Mucosa of rectum (tissue), 2 donors: ENCODE data around the gene KCNA4.

ENCODE experiments used
- H3K27ac ChIP-seq, 2 donors: one replicate each; pipeline ENCODE4 v1.7.0; 2013; ENCODE audit warnings: inconsistent platforms in 2 of 2, low read depth in 2 of 2, low read length in 2 of 2
- H3K27me3 ChIP-seq, 2 donors: one replicate each; pipeline ENCODE4 v1.7.0; 2013; ENCODE audit warnings: low read length in 2 of 2; ENCODE audit not compliant: control insufficient read depth in 2 of 2, insufficient read depth in 2 of 2
- H3K36me3 ChIP-seq, 2 donors: one replicate each; pipeline ENCODE4 v1.7.0; 2013; ENCODE audit warnings: low read length in 2 of 2; ENCODE audit not compliant: control insufficient read depth in 2 of 2, insufficient read depth in 2 of 2
- H3K4me1 ChIP-seq, 2 donors: one replicate each; pipeline ENCODE4 v1.7.0; 2013; ENCODE audit warnings: low read length in 2 of 2, mild to moderate bottlenecking in 1 of 2; ENCODE audit not compliant: control insufficient read depth in 2 of 2, insufficient read depth in 2 of 2
- H3K4me3 ChIP-seq, 2 donors: one replicate each; pipeline ENCODE4 v1.7.0; 2013; ENCODE audit warnings: low read length in 2 of 2
- H3K9ac ChIP-seq, 2 donors: one replicate each; pipeline ENCODE4 v1.7.0; 2013; ENCODE audit warnings: low read length in 2 of 2, low read depth in 1 of 2, mild to moderate bottlenecking in 1 of 2
- H3K9me3 ChIP-seq, 2 donors: one replicate each; pipeline ENCODE4 v1.7.0; 2013; ENCODE audit warnings: low read length in 2 of 2; ENCODE audit not compliant: control insufficient read depth in 2 of 2
- donor health status: healthy.
- donor health status: Normal muscosa, but diverticular disease.

The KCNA4 gene

DNA sequence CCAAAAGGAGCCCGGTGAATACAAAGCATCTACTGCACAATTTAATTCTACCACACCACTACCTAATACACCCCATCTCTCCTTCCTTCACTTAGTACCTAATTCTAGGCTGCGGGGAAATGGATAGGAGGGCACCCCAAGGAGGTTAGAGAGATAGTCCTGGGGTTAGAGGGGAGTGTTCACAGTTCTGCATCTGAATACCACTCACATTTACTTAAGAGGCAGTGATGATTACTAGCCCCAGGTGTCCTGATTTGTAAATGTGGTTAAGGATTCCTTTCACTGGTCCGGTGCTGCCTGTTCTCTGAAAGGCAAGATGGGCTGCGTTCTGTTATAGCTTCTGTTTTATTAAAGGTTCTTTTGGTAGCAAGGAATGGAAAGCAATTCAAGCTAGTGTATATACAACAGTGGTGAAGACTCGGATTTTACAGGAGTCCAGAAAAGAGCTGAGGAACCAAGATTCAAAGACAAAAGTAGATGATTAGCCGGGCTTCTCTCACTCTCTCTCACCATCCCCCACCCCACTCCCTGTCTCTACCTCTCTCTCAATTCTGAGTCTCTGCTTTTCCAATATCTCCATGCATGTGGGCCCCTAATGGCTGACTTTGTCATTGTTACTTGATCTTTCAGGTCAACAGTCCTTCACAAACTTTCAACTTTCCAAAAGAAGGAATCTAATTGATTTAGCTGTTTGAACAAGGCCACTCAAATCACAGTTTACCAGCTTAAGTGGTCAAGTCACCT is 8.7 kb upstream of the KCNA4 start:
- no peaks in the 10 kb centered on the region for H3K27me3 ChIP-seq
- H3K9me3 ChIP-seq, result no peaks in the 10 kb centered on the region
- no peak overlapping the region for H3K27ac ChIP-seq
- no peaks in the 10 kb centered on the region for H3K36me3 ChIP-seq
- no peaks in the 10 kb centered on the region for H3K4me1 ChIP-seq
- no peak overlapping the region for H3K4me3 ChIP-seq
- H3K9ac ChIP-seq, result no peak overlapping the region

DNA sequence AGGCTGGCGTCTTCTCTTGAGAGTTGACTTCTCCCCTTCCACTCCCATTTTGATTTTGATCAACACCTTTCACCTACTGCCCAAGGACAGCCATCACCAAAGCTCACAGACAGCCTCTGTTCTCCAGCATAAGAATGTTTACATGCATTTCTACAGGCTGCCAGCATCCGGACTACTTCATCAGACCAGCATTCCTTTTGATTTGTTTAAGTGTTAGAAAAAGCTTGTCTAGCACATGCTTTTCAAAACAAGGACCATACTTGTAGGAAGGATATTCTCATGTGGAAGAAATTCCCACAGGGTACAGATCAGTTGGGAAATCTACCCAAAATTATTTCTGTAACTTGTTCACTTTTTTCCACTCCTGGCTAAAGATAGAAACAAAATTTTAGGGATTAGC is 6.2 kb upstream of the KCNA4 start:
- Histone ChIP-seq H3K27me3 (no peaks in the 10 kb centered on the region), H3K4me1 (no peaks in the 10 kb centered on the region), H3K9ac (no peak overlapping the region), H3K27ac (no peak overlapping the region), H3K4me3 (no peak overlapping the region), H3K9me3 (no peaks in the 10 kb centered on the region), H3K36me3 (no peaks in the 10 kb centered on the region)

DNA sequence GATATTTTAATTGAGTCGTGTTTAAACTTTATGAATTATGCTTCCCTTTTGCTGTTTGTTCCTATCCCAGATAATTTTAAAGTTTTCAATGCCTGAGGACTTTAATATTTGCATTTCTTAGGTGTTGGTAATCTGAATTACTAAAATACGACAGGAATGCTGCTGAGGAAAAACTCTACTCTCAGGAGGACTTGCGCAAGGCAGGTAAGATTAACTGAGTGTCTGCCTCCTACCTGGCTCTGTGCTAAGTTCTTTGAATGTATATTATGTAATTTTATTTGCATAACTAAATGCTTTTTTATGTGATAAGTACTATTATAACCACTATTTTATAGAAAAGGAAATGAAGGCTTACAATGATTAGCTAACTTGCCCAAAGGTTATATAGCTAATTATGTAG is 2.7 kb upstream of the KCNA4 start:
- Histone ChIP-seq H3K9ac (no peak overlapping the region), H3K27me3 (peaks cover 0 to 4% of the 10 kb centered on the region in 2 donors), H3K4me3 (no peak overlapping the region), H3K4me1 (no peaks in the 10 kb centered on the region), H3K27ac (no peak overlapping the region), H3K36me3 (no peaks in the 10 kb centered on the region), H3K9me3 (no peaks in the 10 kb centered on the region)

DNA sequence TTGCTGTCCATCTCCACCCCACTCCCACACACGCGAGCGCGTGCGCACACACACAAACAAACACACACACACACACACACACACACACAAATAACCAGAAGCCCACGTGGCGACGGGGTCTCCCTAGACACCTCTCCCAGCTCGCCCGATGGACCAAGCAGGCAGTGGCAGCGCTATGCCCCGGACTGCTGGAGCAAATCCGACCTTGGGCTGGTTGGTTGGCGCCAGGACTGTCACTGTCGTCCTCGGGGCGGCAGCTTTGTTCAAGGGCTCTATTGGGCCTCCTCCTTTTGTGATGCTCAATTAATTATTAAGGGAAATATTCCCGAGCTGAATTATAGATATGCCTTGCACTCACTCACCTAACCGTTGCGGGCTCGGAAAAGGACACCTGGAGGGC is 1.7 kb upstream of the KCNA4 start:
- H3K9me3 ChIP-seq, result no peaks in the 10 kb centered on the region
- peaks cover 0 to 4% of the 10 kb centered on the region in 2 donors for H3K27me3 ChIP-seq
- no peaks in the 10 kb centered on the region for H3K4me1 ChIP-seq

DNA sequence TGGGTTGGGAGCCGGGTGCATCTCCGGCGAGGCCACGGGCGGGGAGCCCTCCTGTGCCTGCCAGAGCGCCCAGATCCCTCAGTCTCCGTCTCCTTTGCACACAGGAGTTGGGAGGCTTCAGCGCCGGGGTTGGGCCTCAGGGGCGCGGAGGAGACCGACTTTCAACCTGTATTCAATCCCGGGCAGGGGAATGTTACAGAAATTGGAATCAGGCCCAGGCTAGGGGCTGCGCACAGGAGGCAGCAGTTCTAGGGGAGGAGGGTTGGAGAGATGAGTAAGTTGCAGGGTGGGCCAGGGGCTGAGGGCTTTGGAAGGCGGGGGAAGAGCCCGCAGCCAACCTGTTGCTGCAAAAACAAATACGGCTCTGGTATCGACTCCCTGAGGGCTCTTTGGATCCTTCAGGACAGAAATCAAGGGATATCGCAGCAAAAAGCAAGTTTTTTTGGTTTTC is 640 bp upstream of the KCNA4 start:
- H3K27me3 ChIP-seq, result peaks cover 0 to 4% of the 10 kb centered on the region in 2 donors
- no peak overlapping the region for H3K27ac ChIP-seq
- no peak overlapping the region for H3K9ac ChIP-seq
- no peaks in the 10 kb centered on the region for H3K4me1 ChIP-seq
- H3K36me3 ChIP-seq, result no peaks in the 10 kb centered on the region
- H3K4me3 ChIP-seq, result no peak overlapping the region
- no peaks in the 10 kb centered on the region for H3K9me3 ChIP-seq

More for the DNA sequence above, 1.7 kb upstream of the KCNA4 start:
- no peak overlapping the region for H3K4me3 ChIP-seq
- no peak overlapping the region for H3K9ac ChIP-seq
- no peak overlapping the region for H3K27ac ChIP-seq
- no peaks in the 10 kb centered on the region for H3K36me3 ChIP-seq

DNA sequence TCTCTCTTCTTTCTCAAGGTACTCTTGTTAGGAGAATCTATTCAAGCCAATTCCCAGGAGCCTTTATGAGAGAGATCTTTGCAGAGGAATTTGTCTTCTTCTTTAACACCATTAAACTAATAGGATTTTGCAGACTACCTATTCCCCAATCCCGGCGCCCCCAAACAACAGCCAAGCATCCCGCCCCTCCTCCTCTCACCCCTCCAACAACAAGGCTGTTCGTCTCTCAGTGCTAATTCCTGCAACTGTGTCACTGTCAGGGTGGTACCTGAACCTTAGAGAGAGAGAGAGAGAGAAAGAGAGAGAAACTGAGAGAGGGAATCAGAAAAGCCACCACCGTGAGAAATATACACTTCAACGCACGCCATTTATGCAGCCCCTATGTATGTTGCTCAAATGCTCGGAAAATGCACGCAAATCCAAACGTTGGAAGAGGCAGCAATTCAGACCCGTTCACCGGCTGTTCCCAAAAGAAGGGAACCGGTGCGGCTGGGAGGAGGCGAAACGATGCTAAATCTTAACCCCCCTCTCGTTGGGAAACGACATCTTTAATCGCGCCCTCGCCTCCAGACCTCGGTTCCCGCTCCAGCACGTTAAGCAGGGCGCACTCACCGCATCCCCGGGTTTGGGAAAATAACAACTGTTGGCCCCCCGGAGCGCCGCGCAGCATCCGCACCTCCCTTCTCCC is 961 bp downstream of the KCNA4 start:
- H3K27me3 ChIP-seq, result peaks cover 0 to 4% of the 10 kb centered on the region in 2 donors
- no peak overlapping the region for H3K27ac ChIP-seq
- no peaks in the 10 kb centered on the region for H3K9me3 ChIP-seq
- no peaks in the 10 kb centered on the region for H3K36me3 ChIP-seq
- H3K4me3 ChIP-seq, result no peak overlapping the region
- H3K9ac ChIP-seq, result no peak overlapping the region
- no peaks in the 10 kb centered on the region for H3K4me1 ChIP-seq

DNA sequence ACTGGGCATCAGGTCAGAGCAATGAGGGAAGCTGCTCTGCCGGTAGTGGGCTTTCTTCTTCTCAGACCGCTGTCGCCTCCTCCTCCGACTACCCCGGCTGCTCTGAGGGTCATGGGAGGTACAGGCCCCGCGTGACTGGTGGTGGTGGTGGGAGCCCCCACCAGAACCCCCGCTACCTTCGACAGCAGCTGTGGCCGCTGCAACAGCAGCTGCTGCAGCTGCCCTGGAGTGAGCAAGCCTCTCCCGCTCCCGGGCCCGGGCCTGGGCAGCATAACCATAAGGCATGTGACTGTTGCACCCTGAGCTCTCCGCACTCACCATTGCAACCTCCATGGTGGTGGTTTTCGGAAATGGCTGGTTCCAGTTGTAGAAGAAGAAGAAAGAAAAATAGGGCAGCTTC is 4.5 kb downstream of the KCNA4 start:
- Histone ChIP-seq H3K27ac (no peak overlapping the region), H3K36me3 (no peaks in the 10 kb centered on the region), H3K9me3 (no peaks in the 10 kb centered on the region), H3K27me3 (peaks cover 0 to 4% of the 10 kb centered on the region in 2 donors), H3K4me1 (no peaks in the 10 kb centered on the region), H3K9ac (no peak overlapping the region), H3K4me3 (no peak overlapping the region)

DNA sequence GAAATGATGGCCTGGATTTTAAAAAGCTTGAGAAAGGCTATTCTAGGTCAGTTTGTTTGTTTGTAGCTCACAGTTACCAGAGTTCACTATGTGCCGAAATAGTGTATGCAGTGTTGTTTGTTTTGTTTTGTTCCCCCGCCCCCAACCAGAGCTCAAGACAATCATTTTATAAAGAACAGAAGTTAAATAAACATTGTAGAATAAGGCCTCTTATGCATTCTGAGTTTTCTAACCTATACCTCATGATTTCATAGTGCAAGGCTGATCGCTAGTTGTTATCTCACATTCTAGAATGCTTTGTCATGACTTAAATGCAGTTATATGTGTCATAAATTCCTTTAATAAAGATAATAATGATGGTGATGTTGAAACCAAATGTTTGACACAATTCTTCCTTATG is 7.8 kb downstream of the KCNA4 start:
- Histone ChIP-seq H3K9me3 (no peaks in the 10 kb centered on the region), H3K27ac (no peak overlapping the region), H3K9ac (no peak overlapping the region), H3K27me3 (no peaks in the 10 kb centered on the region), H3K36me3 (no peaks in the 10 kb centered on the region), H3K4me1 (no peaks in the 10 kb centered on the region), H3K4me3 (no peak overlapping the region)

DNA sequence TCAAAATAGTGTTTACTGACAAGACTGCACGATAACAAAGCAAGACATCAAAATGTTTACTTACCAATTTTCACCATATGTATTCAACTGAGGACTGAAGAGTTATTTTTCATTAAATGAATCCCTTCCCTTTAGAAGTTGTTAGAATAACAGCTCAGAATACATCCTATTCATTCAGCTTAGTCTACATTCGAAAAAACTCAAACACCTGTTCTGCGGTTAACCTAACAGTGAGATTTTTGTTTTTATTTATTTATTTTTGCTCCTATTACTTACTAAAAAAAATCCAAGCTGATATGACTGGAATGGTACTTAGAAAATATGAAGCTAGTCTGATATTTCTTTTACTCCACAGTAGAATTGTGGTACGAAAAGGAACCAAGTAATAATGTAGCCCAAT is 10.0 kb downstream of the KCNA4 start:
- H3K9me3 ChIP-seq, result no peaks in the 10 kb centered on the region
- H3K9ac ChIP-seq, result no peak overlapping the region
- no peaks in the 10 kb centered on the region for H3K4me1 ChIP-seq

DNA sequence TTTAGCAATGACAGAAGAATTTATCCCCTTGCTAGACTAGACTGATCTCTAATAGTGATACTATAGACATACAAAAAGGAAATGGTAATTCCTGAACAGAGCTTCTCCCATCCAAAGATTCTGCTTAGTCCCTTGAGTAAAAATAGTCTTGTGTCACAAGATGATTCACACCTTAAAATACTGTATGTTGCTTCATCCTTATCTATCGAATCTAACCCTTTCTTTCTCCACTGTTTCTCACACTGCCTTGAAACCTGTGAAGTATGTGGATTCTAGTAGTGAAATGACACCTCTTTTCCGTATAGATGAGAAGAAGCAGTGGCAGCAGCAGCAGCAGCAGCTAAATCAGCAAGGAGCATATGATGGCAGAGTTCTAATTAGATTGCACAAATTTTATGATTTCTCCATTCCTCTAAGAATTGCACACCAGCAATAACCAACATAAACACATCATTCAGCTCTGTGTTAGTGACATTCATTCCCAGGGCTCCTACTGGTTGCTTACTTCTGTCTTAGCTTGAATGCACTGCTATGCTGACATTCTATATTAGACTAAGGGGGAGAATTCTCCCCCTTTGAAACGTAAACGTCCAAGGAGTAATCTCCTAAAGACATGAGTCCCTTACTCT is 14.6 kb downstream of the KCNA4 start:
- Histone ChIP-seq H3K27me3 (no peaks in the 10 kb centered on the region), H3K36me3 (no peaks in the 10 kb centered on the region), H3K9ac (no peak overlapping the region), H3K4me3 (no peak overlapping the region), H3K4me1 (no peaks in the 10 kb centered on the region), H3K27ac (no peak overlapping the region), H3K9me3 (no peaks in the 10 kb centered on the region)

More for the DNA sequence above, 10.0 kb downstream of the KCNA4 start:
- Histone ChIP-seq H3K36me3 (no peaks in the 10 kb centered on the region), H3K27me3 (no peaks in the 10 kb centered on the region), H3K4me3 (no peak overlapping the region), H3K27ac (no peak overlapping the region)
